PC-3 (cell line): ENCODE measurements around the gene UBE2S. TPM values are rescaled to one million over a fixed set of nuclear protein-coding genes. Genes with fewer than 3 reads are reported as not detected.

Experiments used
- ATAC-seq: fragments of 200-7000 bp; cut with Tn5 transposase; 2 replicates; pipeline ENCODE4 v1.9.1; 2020; ENCODE audit warnings: mild to moderate bottlenecking, moderate library complexity
- BruUV-seq: library from RNA; stranded (reverse); fragments of 400-500 nt; replicated peaks from 2 replicates; lab custom pipeline; 2021; lab: Mats Ljungman, UMichigan
- CTCF ChIA-PET: fragments of 300-600 bp; sonication (Branson Sonifier 250); formaldehyde crosslinking; loops from one replicate; lab custom pipeline; 2022; ENCODE audit warnings: antibody characterized with exemption; lab: Charles Lee
- POLR2A ChIA-PET: fragments of 300-600 bp; sonication (Branson Sonifier 250); formaldehyde crosslinking; loops from one replicate; lab custom pipeline; 2022; ENCODE audit warnings: antibody characterized with exemption; ENCODE audit not compliant: unreplicated experiment; lab: Charles Lee
- DNase-seq: peaks from one replicate; pipeline ENCODE4 v3.0.0-alpha.2; 2015
- H2AFZ ChIP-seq: fragments of 300-600 bp; sonication (generic); 2 replicates; pipeline ENCODE4 v1.6.0; 2016; ENCODE audit warnings: antibody characterized with exemption, low read length
- H3F3A ChIP-seq: fragments of 300-600 bp; sonication (generic); one replicate; pipeline ENCODE4 v1.6.0; 2017; ENCODE audit warnings: antibody characterized with exemption, low read length, control low read depth, mild to moderate bottlenecking; ENCODE audit not compliant: unreplicated experiment
- H3K27ac ChIP-seq: fragments of 300-600 bp; sonication (generic); 2 replicates; pipeline ENCODE4 v1.5.1; 2016; ENCODE audit warnings: mild to moderate bottlenecking, low read length
- H3K27me3 ChIP-seq: fragments of 300-600 bp; sonication (generic); 2 replicates; pipeline ENCODE4 v1.6.1; 2016; ENCODE audit warnings: low read length, mixed read lengths
- H3K36me3 ChIP-seq: fragments of 300-600 bp; sonication (generic); 2 replicates; pipeline ENCODE4 v1.6.1; 2016; ENCODE audit warnings: low read depth, mixed run types, low read length, mixed read lengths
- H3K4me1 ChIP-seq: fragments of 300-600 bp; sonication (generic); 2 replicates; pipeline ENCODE4 v1.5.1; 2016; ENCODE audit warnings: low read length; ENCODE audit not compliant: insufficient read depth
- H3K4me2 ChIP-seq: fragments of 300-600 bp; sonication (generic); 2 replicates; pipeline ENCODE4 v1.6.0; 2016; ENCODE audit warnings: low read length
- H3K4me3 ChIP-seq: fragments of 300-600 bp; sonication (generic); 2 replicates; pipeline ENCODE4 v1.5.1; 2016; ENCODE audit warnings: mild to moderate bottlenecking, low read length, mixed read lengths
- H3K79me2 ChIP-seq: fragments of 300-600 bp; sonication (generic); 2 replicates; pipeline ENCODE4 v1.6.1; 2017; ENCODE audit warnings: low read length, mixed read lengths
- H3K9ac ChIP-seq: fragments of 300-600 bp; sonication (generic); 2 replicates; pipeline ENCODE4 v1.6.0; 2016; ENCODE audit warnings: mild to moderate bottlenecking, low read length
- H3K9me2 ChIP-seq: fragments of 300-600 bp; sonication (generic); replicated peaks from 2 replicates; pipeline ENCODE4 v1.6.1; 2016; ENCODE audit warnings: mixed run types, low read length, mixed read lengths
- H3K9me3 ChIP-seq: fragments of 300-600 bp; sonication (generic); 2 replicates; pipeline ENCODE4 v1.6.1; 2016; ENCODE audit warnings: low read length, mixed read lengths
- H4K20me1 ChIP-seq: fragments of 300-600 bp; sonication (generic); 2 replicates; pipeline ENCODE4 v1.6.1; 2016; ENCODE audit warnings: low read length, mixed read lengths
- CTCF ChIP-seq: fragments of 300-600 bp; sonication (generic); conservative IDR thresholded peaks from 2 replicates; pipeline ENCODE4 v1.5.1; 2017; ENCODE audit warnings: antibody characterized with exemption, low read depth, mild to moderate bottlenecking, low read length
- EZH2 ChIP-seq: fragments of 300-600 bp; sonication (generic); IDR thresholded peaks from one replicate; pipeline ENCODE4 v1.6.1; 2017; ENCODE audit warnings: antibody characterized with exemption, mild to moderate bottlenecking, low read length; ENCODE audit not compliant: unreplicated experiment
- EZH2phosphoT487 ChIP-seq: fragments of 300-600 bp; sonication (generic); IDR thresholded peaks from 2 replicates; pipeline ENCODE4 v1.6.1; 2018; ENCODE audit warnings: mild to moderate bottlenecking, antibody characterized with exemption, low read length, borderline replicate concordance
- intact Hi-C: fragments of 100-400 bp; cut with micrococcal nuclease; formaldehyde crosslinking; loops from 2 replicates; pipeline ENCODE4 v1.9.0; 2023
- total RNA-seq: library from RNA; depleted of rRNA; stranded (reverse); fragments of >200 nt; gene quantifications from 2 replicates; pipeline ENCODE4 v1.2.3, GENCODE V29; 2014

Gene UBE2S
- total RNA-seq, 1 experiment from 2014 or later, result 2,245 TPM

GRCh38 chr19:55432241-55432959, 24.8 kb upstream of the UBE2S start:
- CTCF ChIA-PET, result no interaction called here
- POLR2A ChIA-PET, result no interaction called here
- no peak overlapping the region for H2AFZ ChIP-seq
- no peaks in the 10 kb centered on the region for H4K20me1 ChIP-seq
- H3K9me2 ChIP-seq, result no peaks in the 10 kb centered on the region
- H3K4me3 ChIP-seq, result no peak overlapping the region
- H3K27ac ChIP-seq, result no peak overlapping the region
- H3K9ac ChIP-seq, result no peak overlapping the region
- no peaks in the 10 kb centered on the region for H3F3A ChIP-seq
- no peaks in the 10 kb centered on the region for H3K9me3 ChIP-seq
- BruUV-seq, result no TSS peak
- no peaks in the 10 kb centered on the region for H3K79me2 ChIP-seq
- intact Hi-C loops, result no loop called here
- no peaks in the 10 kb centered on the region for H3K4me1 ChIP-seq
- H3K36me3 ChIP-seq, result no peaks in the 10 kb centered on the region
- H3K4me2 ChIP-seq, result no peak overlapping the region
- TF ChIP-seq CTCF (no peak), EZH2phosphoT487 (no peak), EZH2 (no peak)
- ATAC-seq (no peak), DNase-seq (no peak)
- H3K27me3 ChIP-seq, result no peaks in the 10 kb centered on the region

GRCh38 chr19:55431183-55431582, 23.6 kb upstream of the UBE2S start:
- TF ChIP-seq CTCF (no peak), EZH2phosphoT487 (no peak), EZH2 (no peak)
- H3K9me2 ChIP-seq, result no peaks in the 10 kb centered on the region
- no peaks in the 10 kb centered on the region for H4K20me1 ChIP-seq
- H3K9ac ChIP-seq, result no peak overlapping the region
- H3K4me3 ChIP-seq, result no peak overlapping the region
- no peaks in the 10 kb centered on the region for H3K79me2 ChIP-seq
- DNase-seq (no peak), ATAC-seq (no peak)
- no peaks in the 10 kb centered on the region for H3K36me3 ChIP-seq
- H3K27me3 ChIP-seq, result 0 out of 2 replicates have a peak, but pooled peaks cover 2% of the 10 kb centered on the region
- no TSS peak for BruUV-seq
- no peak overlapping the region for H3K27ac ChIP-seq
- H3F3A ChIP-seq, result no peaks in the 10 kb centered on the region
- intact Hi-C loops, result no loop called here
- no peak overlapping the region for H3K4me2 ChIP-seq
- H3K9me3 ChIP-seq, result no peaks in the 10 kb centered on the region
- CTCF ChIA-PET, result no interaction called here
- H2AFZ ChIP-seq, result no peak overlapping the region
- H3K4me1 ChIP-seq, result no peaks in the 10 kb centered on the region
- POLR2A ChIA-PET, result no interaction called here

GRCh38 chr19:55426042-55426441, 18.5 kb upstream of the UBE2S start:
- Histone ChIP-seq H3K4me3 (no peak overlapping the region), H3K79me2 (no peaks in the 10 kb centered on the region), H3K36me3 (no peaks in the 10 kb centered on the region), H3K27me3 (peaks cover 18% of the 10 kb centered on the region; the same call in 1 of the 2 replicates), H3K27ac (no peak overlapping the region), H3K9me3 (no peaks in the 10 kb centered on the region), H3F3A (no peaks in the 10 kb centered on the region), H4K20me1 (no peaks in the 10 kb centered on the region), H3K4me1 (no peaks in the 10 kb centered on the region), H3K9ac (no peak overlapping the region), H3K9me2 (no peaks in the 10 kb centered on the region), H2AFZ (no peak overlapping the region), H3K4me2 (no peak overlapping the region)
- ChIA-PET CTCF (no interaction called here), POLR2A (interaction anchor here (0.6 kb wide), 1 partner anchor 18 kb away, joined by 4 read pairs; the partner anchor contains the start of gene UBE2S)
- TF ChIP-seq EZH2phosphoT487 (no peak), EZH2 (no peak), CTCF (no peak)
- intact Hi-C loops, result no loop called here
- BruUV-seq, result no TSS peak
- ATAC-seq, result no peak
- DNase-seq, result no peak
